22Rv1 (cell line): ENCODE data around the gene MTHFD1L.

Experiments used
- CTCF ChIP-seq: fragments of 450-650 bp; IDR thresholded peaks from 2 replicates; pipeline ENCODE4 v1.5.1; 2017; ENCODE audit warnings: mild to moderate bottlenecking
- ZFX ChIP-seq: fragments of 450-650 bp; IDR thresholded peaks from 2 replicates; pipeline ENCODE4 v1.6.1; 2017; ENCODE audit warnings: antibody characterized with exemption, borderline replicate concordance

GRCh38 chr6:150865043-150865405 is 478 bp upstream of the MTHFD1L start:
- no peak for TF ChIP-seq CTCF
- no peak for TF ChIP-seq ZFX
